ENCODE data around the gene TUT1.
"Not testable (repeated sequence)": the region's sequence is repeated elsewhere in the genome, so short reads cannot be mapped to it uniquely, and the experiment has no call there.

TUT1 gene, protein sequence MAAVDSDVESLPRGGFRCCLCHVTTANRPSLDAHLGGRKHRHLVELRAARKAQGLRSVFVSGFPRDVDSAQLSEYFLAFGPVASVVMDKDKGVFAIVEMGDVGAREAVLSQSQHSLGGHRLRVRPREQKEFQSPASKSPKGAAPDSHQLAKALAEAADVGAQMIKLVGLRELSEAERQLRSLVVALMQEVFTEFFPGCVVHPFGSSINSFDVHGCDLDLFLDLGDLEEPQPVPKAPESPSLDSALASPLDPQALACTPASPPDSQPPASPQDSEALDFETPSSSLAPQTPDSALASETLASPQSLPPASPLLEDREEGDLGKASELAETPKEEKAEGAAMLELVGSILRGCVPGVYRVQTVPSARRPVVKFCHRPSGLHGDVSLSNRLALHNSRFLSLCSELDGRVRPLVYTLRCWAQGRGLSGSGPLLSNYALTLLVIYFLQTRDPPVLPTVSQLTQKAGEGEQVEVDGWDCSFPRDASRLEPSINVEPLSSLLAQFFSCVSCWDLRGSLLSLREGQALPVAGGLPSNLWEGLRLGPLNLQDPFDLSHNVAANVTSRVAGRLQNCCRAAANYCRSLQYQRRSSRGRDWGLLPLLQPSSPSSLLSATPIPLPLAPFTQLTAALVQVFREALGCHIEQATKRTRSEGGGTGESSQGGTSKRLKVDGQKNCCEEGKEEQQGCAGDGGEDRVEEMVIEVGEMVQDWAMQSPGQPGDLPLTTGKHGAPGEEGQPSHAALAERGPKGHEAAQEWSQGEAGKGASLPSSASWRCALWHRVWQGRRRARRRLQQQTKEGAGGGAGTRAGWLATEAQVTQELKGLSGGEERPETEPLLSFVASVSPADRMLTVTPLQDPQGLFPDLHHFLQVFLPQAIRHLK

DNA sequence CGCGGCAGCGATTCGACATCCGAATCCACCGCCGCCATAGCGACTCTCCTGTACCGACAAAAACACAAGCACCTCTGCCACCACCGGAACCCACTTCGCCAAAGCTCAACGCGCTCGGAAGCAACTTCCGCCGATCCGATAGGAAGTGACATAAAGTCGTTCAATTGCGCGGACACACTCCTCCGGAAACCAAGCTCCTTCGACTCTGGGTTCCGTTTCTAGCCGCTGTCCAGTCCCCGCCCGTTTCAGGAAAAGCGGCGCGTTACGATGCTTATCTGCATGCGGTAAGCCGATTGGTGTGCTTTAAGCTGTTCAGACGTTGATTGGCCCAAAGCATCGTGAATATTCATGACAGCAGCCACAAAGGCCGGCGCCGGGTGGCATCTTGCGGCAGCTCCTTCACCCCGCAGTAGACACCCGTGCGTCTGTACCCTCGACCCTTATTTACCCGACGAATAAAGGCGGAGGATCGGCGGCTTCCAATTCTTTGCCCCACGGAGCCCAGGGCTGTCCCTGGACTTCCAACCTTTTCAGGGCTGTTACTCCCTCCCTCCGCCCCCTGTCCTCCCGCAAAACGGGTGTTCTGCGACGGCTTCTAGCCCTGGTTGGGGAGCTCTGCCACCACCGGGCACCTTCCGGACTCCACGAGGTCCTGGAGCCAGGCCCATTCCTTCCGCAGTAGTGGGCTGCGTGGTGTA is at the start of gene TUT1:
TUT1 (minus strand) TSS at position 76 of the 698 bp plus-strand sequence; CDS start at position 38, 38 bp downstream.
- DNase-seq = peak; percentile 99

DNA sequence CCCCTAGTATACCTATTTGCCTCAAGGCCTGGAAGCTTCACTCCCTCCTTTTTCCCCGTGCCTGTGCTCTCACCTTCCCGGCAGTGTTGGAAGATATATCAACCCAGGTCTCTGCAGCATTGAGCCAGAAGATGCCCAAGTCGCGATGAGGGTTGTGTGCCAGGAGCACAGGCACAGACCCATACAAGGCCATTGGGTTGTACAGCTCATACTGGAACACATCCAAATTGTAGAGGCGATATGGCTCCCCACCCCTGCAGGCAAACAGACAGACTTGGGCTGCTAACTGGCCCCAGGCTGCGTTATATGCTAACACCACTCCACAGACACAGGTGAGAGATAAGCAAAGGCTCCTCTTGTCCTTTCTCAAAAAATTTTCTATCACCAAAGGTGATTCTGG is 41.2 kb upstream of the TUT1 start:
- no peak for DNase-seq

DNA sequence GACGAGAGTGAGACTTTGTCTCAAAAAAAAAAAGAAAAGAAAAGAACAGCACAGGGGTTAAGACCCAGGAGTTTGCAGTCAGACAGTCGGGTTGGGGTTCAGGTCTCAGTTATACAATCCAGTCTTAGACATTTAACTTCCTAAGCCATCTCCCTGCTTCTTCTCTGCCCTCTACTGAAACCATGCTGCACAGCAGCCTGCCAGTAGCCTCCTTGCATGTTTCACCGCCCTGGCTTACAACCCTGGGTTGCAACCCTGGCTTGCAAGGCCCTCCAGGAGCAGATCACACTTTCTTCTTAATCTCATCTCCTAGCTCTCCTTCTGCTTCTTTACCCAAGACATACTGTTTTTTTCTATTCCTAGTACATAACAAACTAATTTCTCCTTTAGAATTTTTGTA is 36.4 kb upstream of the TUT1 start:
- DNase-seq = peak; percentile 26

DNA sequence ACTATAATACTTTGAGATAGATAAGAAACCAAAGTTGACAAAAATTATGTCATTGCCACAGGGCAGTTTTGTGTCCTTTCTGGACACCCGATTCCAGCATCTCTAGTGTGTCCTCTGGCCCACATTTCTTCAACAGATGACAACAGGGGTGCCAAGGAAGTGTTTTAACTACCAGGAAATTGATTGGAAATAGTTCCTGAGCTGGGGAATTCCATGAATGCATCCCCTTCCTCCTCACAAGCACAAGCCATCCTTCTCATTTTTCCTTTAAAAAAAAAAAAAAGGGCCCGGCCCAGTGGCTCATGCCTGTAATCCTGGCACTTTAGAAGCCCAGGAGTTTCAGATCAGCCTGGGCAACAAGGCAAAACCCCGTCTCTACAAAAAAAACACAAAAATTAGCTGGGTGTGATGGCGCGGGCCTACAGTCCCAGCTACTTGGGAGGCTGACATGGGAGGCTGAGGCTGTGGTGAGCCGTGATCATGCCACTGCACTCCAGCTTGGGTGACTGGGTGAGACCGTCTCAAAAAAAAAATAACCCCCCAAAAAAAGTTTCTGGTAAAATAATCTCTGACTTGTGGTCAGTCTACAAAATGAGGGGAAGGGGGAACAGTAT is 31.3 kb upstream of the TUT1 start:
- peak; percentile 29 for DNase-seq

DNA sequence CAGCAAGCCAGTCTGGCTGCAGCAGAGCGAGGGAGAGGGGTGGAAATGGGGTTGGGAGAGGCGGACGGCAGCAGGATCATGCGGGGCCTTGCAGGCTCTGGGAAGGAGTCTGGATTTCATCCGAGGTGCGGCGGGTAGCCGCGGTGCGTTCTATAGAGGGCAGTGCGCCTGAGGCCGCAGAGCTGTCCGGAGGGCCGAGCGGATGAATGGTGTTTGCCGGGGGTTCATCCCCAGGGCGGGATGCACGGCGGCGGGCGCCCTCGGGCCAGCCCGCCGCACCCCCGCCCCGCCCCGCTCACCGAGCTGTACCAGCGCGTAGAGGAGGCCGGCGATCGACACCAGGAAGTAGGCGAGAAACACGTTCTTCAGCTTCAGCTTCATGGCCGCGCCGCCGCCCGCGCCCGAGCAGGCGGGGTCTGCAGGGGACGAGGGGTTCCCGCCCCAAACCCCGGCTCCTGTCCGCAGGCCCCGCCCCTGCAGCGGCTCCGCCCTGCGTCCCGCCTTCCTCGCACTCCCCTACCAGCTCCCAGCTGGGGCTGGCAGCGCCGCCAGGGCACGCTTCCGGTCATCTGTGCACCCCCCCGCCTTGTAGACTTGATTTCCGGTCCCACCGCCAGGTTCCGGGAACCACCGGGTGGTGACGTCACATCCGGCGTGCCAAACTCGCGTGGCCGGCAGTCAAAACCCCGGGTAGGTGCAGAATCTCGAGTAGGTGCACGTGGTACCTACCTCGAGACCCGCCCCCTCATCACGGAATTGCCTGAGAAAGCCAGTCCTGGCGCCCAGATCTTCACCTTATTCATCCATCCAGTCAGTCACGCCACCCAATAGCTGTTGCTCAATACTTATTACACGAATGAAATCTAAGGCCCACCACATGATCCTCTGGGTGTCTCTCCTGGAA is 30.5 kb upstream of the TUT1 start, which contains the start of gene B3GAT3:
B3GAT3 (minus strand) TSS at position 420 of the 904 bp plus-strand sequence; CDS start at position 381, 39 bp downstream.
- DNase-seq = peak; percentile 99

DNA sequence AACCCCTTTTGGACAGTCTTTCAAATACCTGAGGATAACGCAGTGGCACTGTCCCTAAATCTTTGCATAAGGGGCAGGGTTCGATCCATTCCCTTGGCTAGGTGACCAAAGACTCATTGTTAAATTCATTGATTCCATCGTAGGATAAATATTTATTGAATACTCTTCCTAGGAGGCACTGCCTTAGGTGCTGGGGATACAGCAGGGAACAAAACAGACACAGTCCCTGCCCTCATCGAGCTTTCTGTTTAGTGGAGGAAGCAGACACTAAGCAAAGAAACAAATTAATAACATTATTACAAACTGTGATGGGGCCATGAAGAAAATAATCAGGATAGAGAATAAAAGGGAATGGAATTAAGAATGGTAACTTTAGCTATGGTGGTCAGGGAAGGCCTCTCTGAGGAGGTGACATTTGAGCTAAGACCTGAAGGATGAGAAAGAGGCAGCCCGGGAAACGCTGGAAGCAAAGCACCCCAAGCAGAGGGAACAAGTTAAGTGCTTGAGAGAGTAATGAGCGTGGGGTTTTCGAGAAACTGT is 29.8 kb upstream of the TUT1 start:
- DNase-seq = no peak

DNA sequence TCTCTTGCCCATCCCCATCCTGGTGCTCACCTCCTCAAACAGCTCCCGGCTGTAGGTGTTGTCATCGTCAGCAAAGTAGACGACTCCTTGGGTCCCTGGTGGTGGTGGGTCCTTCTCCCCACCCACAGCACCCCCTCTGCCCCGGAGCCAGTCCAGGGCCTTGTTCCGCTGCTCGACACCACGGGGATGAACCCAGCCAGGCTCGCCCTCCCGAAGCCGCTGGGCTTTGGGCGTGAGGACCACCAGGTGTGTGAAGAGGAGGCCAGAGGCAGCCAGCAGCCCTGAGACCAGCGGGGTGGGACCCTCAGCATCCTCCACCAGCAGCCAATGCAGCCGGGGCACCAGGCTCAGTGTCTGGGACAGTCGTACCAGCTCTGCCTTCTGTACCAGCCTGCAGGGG is 25.6 kb upstream of the TUT1 start:
- DNase-seq = not testable (repeated sequence)

DNA sequence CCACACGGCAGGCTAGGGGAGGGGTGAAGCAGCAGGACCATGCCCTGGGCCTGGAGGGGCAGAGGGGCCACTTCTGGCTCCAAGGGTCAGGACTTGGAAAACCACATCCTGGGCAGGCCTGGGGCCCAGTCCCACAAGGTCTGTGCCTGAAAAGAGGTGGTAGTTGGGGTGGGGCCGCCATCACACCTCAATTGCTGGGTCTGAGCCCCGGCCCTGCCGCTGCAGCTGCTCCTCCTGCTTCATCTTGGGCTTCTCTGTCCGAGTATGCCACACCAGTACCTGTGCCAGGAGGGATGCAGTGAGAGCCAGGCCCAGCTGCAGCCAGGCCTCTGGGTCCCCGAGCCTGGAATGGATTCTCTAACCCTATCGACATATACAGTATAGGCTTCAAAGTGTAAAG is 24.2 kb upstream of the TUT1 start:
- no peak for DNase-seq

DNA sequence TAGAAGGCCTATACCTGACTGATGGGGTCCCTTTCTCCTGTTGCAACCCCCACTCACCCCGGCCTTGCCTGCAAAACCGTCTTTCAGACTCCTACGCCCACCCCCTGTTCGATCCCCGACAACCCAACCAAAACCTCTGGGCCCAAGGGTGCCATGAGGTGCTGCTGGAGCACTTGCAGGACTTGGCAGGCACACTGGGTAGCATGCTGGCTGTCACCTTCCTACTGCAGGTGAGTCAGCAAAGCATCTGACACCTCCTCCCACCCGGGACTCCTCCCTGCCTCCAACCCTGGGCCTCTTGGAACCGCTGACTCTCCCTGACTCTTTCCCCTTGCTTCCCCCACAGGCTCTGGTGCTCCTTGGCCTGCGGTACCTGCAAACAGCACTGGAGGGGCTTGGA is 23.0 kb upstream of the TUT1 start:
- no peak for DNase-seq

DNA sequence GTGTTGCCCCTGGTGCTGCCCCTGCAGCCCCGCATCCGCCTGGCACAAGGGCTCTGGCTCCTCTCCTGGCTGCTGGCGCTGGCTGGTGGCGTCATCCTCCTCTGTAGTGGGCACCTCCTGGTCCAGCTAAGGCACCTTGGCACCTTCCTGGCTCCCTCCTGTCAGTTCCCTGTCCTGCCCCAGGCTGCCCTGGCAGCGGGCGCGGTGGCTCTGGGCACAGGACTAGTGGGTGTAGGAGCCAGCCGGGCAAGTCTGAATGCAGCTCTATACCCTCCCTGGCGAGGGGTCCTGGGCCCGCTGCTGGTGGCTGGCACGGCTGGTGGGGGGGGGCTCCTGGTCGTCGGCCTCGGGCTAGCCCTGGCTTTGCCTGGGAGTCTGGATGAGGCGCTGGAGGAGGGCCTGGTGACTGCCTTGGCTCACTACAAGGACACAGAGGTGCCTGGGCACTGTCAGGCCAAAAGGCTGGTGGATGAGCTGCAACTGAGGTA is 22.0 kb upstream of the TUT1 start:
- DNase-seq = no peak

DNA sequence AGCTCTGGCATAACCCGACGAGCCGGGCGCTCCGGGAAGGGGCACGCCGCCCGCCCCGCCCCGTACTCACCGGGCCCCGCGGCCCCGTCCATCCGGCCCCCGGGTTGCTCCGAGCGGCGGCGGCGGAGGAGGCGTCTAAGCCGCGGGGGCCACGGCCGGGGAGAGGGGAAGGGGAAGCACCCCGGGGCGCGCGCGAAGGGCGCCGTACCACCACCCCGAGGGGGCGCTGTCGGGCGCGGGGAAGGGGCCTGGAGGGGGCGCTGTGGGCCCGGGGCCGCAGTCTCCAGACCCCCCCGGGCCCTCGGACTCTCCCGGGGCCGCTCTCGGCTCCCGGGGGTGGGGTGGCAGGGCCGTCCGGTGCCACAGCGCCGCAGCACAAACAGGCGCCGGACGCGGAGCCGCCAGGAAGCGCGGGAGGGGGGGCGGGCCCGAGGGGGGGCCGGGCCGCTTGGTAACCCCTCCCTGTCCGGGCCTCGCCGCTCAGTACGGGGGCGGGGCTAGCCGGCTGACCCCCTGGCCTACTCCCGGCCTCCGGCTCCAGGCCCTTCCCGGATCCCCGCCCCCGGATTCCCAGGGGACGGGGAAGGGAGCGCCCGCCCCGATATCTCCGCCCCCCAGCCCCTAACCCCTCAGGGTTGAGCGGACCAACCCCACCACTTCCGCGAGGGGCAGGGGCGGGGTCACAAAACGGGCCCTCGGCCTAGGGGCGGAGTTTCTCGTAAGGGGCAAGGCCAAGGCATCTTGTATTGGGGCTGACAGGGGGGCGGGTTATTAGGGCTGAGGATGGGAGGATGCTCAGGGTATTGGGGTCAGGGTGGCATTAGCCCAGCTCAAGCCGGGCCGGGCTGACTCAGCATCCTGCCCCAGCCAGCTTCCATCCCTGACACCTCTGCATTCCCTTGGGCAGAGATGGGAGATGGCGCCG is 21.3 kb upstream of the TUT1 start, which contains the start of the genes EML3 and ROM1:
EML3 (minus strand) TSS at position 410 of the 925 bp plus-strand sequence; CDS start at position 92, 318 bp downstream.
ROM1 (plus strand) TSS at position 892 of the 925 bp plus-strand sequence; CDS start at position 917, 25 bp downstream.
- peak; percentile 95 for DNase-seq

DNA sequence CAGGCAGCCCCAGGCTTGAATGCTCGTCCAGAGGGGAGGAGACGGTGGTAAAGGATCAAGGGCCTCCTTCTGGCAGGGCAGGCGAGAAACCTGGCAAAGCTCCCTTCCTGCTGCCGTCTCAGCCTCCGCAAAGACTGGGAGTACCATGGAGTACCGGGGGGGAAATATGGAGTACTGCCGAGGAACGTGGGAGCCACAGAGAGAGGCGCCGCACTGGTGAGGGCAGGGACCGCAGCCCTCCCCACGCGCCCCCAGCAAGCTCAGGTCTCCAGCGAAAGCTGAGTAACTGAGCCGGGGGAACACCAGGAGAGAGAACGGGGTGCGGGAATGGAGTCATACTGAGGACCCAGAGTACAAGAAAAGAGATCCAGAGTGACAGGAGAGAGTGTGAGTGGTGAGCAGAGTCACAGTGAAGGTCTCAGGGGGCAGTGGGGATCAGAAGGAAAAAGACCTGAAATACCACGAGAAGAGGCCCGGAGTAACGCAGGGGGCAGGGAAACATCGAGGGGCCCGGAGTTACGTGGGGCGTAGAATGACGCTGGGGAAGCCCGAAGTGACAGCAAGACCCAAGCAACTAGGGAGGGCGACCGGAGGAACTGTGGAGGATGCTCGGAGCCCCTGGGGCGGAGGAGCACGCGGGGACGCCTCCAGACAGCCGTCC is 20.5 kb upstream of the TUT1 start:
- DNase-seq = no peak

DNA sequence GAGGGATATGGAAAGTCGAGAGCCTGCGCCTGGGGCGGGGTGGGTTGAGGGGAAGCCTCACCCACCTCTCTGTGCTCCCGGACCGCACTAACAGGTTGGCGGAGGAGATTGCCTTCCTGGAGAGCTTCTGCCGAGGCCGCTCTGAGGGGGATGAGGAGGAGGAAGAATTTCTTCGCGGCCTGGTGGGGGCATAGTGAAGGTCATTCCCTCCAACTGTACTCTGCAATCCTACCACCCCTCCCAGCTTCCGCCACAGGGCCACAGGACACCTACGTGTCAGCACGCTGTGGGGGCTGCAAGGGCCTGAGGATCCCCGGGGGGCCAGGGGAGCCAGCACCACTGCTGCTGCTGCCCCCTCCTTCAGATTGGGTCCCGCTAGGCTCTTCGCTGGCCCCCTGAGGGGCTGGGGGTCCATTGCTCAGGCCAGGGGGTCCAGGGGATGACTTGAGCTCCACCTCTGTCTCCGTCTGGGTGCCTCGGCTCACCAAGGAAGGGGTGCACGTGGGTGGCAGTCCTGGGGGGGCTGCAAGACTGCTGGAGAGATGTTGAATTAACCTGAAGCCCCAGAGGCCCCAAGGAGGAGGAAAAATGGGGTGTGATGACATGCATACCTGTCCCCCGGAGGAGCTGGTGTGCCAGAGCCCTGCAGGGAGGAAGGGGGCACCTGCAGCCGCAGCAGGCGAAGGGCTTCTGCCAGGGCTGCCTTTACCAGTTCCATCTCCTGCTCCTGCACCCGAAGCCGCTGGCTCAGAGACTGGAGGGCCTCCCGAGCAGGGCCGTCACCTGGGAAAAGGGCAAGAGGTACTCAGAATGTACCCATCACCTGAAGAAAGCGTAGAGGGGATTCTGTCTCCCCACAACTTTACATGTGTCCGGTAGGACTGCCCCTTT is 19.7 kb upstream of the TUT1 start:
- no peak for DNase-seq

DNA sequence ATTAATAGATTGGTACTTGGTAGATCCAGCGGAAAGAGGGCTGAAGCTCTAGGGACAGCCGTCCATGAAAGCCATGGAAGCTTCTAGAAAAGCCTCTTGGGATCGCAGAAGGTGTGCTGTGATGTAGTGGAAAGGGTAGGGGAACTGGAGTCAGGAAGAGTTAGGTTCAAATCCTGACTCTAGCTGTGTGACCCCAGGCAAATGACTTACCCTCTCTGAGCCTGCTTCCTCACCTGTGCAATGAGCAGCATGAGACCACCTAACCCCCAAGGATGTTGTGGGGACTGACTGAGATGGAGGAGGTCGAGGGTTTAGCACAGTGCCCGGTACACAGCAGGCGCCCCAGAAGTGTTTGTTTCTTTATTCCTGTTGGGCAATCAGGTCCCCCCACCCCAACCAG is 19.1 kb upstream of the TUT1 start:
- no peak for DNase-seq

DNA sequence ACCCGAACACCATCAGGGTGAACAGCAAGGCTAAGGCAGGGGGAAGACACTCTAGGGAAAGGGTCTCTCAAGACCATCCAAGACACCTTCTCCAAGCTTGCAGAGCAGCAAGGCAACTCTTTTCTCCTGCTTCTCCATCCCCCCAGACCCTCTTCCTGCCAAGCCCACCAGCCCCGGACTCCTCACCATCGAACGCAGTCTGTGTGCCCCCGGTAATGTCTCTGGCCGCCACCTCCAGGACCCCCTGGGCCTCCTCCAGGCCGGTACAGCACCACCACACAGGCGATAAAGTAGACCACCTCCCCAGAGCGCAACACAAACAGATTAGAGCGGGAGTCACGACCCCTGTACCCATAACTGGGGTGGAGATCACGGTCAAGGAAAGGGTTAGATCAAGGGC is 17.5 kb upstream of the TUT1 start:
- no peak for DNase-seq

DNA sequence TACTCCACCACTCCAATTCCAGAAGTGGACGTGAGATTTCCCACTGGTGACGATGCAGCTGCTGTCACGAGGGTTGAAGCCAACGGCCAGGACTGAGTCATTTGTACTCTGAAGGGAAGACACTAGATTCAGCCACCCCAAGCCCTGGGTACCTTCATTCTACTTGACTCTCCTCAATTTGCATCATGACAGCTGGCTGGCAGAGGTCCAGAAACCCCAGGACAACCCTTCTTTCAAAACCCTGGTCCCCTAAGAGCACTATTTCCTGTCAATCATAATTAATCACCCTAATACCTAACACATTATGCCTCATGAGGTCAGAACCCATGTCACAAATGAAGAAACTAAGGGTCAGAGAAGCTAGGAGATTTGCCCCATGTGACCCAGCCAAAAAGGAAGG is 16.4 kb upstream of the TUT1 start:
- no peak for DNase-seq

DNA sequence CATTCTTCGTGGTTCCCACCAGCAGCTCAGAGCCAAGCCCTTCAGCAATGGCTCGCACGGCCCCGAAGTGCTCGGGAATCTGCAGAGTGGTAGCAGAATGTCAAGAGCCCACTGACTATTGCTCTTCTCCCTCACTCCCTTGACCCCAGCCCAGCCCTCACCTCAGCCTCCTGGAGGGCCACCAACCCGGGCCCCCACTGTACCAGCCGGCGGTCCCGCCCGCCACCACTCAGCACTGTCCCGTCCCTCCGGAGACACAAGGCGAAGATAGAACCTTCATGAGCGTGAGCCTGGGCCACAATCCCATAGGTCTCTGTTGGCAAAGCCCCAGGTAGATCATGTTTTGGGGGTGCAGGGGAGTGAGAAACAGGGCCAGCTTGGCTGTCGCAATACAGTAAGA is 14.6 kb upstream of the TUT1 start:
- DNase-seq = no peak

DNA sequence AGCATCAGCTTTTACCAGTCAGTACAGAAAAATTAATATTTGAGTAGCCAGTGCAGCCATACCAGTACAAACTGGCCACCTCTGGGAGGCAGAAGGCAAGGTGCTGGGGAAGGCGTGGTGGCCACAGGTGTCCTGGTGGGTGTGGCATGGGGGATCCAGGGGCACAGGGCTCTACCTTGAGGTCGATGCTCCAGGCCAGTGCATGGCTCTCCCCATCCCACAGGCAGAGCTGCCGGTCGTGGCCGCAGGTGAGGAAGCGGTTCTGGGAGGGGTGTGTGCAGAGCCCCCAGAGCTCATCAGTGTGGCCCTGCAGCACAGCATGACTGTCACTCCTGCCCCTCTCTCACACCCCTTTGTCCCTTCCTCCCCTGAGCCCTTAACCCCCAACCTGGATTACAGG is 14.1 kb upstream of the TUT1 start:
- no peak for DNase-seq

Data from CD4-positive, alpha-beta T cell treated with Interleukin-21 for 1 hour (primary cell).